GM12872 (cell line): Measurements from ENCODE around the gene TNFRSF18.

Source experiments
- CTCF ChIP-seq: IDR thresholded peaks from 3 replicates; pipeline ENCODE4 v1.5.1; 2011; ENCODE audit warnings: low read depth, mild to moderate bottlenecking, low read length, moderate library complexity; ENCODE audit not compliant: insufficient read depth

The TNFRSF18 gene

DNA sequence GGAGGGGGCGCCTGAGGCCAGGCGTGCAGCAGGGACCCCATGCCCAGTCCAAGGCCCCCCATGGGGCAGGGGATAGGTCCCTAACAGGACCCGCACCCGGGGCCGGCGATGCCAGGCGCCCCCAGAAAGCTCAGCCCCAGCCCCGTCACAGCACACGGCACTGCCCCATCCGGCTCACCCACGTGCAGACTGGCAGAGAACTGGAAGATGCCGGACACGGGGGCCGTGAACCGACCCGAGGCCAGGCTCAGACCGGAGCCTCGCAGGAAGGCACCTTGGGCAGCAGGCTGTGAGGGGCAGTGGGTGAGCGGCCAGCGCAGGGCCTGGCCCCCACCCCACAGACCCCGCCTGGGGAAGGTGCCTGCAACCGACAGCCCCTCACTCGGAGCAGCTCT, 36.9 kb upstream of the TNFRSF18 start:
- TF ChIP-seq CTCF = no peak

GRCh38 chr1:1242461-1243265, 36.3 kb upstream of the TNFRSF18 start:
- no peak for TF ChIP-seq CTCF

- no peak for TF ChIP-seq CTCF
Measured at GRCh38 chr1:1241588-1242219, 35.3 kb upstream of the TNFRSF18 start.

DNA sequence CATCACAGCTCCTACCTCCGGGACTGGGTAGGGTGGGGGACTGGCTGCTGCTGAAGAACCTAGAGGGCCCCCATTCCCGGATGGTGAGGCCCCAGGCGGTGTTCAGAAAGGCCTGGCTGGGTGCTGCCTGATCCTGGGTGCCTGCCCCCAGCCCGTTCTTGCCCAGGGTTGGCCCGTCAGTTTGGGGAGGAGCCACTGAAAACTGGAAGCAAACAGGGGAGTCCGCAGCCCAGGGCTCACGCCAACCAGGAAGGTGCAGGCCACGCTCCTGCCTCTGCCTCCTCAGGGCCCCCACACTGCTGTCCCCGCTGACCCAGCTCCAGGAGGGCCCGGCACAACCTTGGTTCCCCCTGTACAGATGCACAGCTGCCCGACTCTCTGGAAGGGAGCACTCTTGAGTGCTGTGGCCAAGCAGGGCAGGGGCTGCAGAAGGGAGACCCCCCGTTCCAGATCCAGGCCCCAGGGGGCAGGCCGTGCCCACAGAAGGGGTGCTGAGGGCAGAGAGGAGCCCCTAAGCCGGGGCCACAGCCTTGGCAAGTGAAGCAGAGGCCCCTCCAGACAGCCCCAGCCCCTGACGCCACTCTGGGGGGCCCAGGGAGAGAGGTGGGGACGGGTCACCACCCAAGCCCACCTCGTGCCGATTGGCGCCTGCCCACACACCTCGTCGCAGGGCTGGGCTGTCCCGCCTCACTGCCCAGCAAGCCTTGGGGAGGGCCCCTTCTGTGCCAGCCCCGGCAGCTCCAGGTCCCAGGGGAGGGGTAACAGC, 34.6 kb upstream of the TNFRSF18 start:
- no peak for TF ChIP-seq CTCF

DNA sequence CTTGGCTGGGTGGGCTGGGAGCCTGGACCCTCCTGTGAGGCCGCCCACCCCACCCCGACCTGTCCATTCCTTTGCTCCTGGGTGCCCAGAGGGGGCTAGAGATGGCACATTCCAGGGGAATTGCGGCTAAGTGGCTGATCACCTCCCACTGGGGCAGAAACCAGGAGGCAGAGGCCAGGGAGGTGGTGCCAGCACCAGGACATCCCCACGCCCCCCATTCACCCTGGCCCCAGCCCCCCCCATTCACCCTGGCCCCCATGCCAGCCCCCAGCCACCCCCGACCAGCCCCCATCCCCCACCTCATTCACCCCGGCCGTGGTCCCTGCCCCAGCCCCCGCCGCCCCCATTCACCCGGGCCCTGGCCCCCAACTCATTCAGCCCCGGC, 33.9 kb upstream of the TNFRSF18 start:
- no peak for TF ChIP-seq CTCF

- no peak for TF ChIP-seq CTCF
Measured at GRCh38 chr1:1239614-1240347, 33.4 kb upstream of the TNFRSF18 start.

- TF ChIP-seq CTCF = no peak
Measured at GRCh38 chr1:1239227-1239613, 32.8 kb upstream of the TNFRSF18 start.
